Activated B cell treated with CpG ODN at 0.5 μM for 24 hours (primary cell): ENCODE measurements around the gene MMS19. TPM values are rescaled to one million over a fixed set of nuclear protein-coding genes. Genes with fewer than 3 reads are reported as not detected.
"Not testable (repeated sequence)": the region's sequence is repeated elsewhere in the genome, so short reads cannot be mapped to it uniquely, and the experiment has no call there.

ENCODE experiments used
- ATAC-seq: fragments of 200-7000 bp; cut with Tn5 transposase; one replicate; pipeline ENCODE4 v1.10.0; 2021; ENCODE audit warnings: low read depth, mild to moderate bottlenecking, moderate library complexity
- CTCF ChIA-PET: fragments of 350-600 bp; sonication (Branson Sonifier 250); formaldehyde crosslinking; loops from one replicate; lab custom pipeline; 2021; ENCODE audit warnings: antibody characterized with exemption; lab: Charles Lee
- POLR2A ChIA-PET: fragments of 350-600 bp; sonication (Branson Sonifier 250); formaldehyde crosslinking; loops from one replicate; lab custom pipeline; 2021; ENCODE audit warnings: antibody characterized with exemption; lab: Charles Lee
- DNase-seq: peaks from one replicate; pipeline ENCODE4 v3.0.0; 2022
- H3K27ac Mint-ChIP-seq: one replicate; pipeline ENCODE4 v1.8.0; 2020; ENCODE audit warnings: mixed read lengths
- H3K27me3 Mint-ChIP-seq: one replicate; pipeline ENCODE4 v1.8.0; 2021; ENCODE audit warnings: mixed read lengths
- H3K36me3 Mint-ChIP-seq: one replicate; pipeline ENCODE4 v1.8.0; 2021; ENCODE audit warnings: low read depth, mixed read lengths
- H3K4me1 Mint-ChIP-seq: one replicate; pipeline ENCODE4 v1.8.0; 2021; ENCODE audit warnings: mixed read lengths
- H3K4me3 Mint-ChIP-seq: one replicate; pipeline ENCODE4 v1.8.0; 2020; ENCODE audit warnings: mild to moderate bottlenecking, mixed read lengths
- H3K9me3 Mint-ChIP-seq: one replicate; pipeline ENCODE4 v1.8.0; 2020; ENCODE audit warnings: mixed read lengths
- intact Hi-C: fragments of 100-400 bp; cut with micrococcal nuclease; formaldehyde crosslinking; loops from one replicate; pipeline ENCODE4 v1.15.1; 2024
- total RNA-seq: library from RNA; stranded (reverse); gene quantifications from 2 replicates; pipeline ENCODE4 v1.2.3, GENCODE V29; 2022
- TF ChIP-seq, protein P1 (sequence below): fragments of 200-600 bp; IDR thresholded peaks from one replicate; pipeline ENCODE4 v1.8.0; 2022; ENCODE audit warnings: antibody characterized with exemption, mild to moderate bottlenecking

The MMS19 gene
- total RNA-seq, 1 donor from 2014 or later: 89.2 TPM

DNA sequence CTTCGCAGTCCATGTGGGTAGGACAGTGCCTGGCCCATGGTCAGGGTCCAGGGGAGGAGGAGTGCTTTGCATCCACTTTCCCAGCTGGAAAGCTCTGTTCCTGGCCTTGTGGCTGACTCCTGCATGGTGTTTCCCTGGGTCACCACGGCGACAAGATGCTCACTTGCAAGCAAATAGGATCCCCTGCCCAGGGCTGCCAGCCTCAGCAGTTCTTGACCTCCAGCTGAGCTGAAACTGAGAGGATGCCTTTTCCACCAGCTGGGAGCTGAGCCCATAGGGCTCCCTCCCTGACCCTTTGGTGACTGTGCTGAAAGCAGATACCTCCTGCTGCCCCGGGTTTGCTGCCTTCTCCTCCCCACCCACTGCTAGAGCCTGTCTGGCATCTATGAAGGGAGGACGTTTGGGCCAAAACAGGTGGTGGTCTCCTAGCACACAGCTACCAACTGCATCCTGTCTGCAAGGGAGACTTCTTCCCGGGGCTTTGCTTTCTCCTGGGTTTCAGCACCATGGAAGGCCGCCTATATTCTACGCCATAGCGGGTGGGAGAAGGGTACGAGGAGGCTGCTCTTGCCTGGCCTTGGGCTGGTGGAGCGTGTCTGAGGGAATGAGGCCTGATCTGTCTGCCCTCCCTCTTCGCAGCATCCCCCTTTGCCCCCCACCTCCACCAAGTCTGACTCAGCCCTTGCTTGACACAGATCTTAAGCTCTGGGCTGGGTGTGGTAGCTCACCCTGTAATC lies 34.9 kb upstream of the MMS19 start:
- TF ChIP-seq, protein P1, sequence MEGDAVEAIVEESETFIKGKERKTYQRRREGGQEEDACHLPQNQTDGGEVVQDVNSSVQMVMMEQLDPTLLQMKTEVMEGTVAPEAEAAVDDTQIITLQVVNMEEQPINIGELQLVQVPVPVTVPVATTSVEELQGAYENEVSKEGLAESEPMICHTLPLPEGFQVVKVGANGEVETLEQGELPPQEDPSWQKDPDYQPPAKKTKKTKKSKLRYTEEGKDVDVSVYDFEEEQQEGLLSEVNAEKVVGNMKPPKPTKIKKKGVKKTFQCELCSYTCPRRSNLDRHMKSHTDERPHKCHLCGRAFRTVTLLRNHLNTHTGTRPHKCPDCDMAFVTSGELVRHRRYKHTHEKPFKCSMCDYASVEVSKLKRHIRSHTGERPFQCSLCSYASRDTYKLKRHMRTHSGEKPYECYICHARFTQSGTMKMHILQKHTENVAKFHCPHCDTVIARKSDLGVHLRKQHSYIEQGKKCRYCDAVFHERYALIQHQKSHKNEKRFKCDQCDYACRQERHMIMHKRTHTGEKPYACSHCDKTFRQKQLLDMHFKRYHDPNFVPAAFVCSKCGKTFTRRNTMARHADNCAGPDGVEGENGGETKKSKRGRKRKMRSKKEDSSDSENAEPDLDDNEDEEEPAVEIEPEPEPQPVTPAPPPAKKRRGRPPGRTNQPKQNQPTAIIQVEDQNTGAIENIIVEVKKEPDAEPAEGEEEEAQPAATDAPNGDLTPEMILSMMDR: no peak
- DNase-seq: no peak
- CTCF ChIA-PET: interaction anchor here (1.5 to 2.5 kb wide), 2 partner anchors 19 to 21 kb away, joined by 6 read pairs; no protein-coding TSS in a partner anchor
- H3K4me1 Mint-ChIP-seq: no peaks in the 10 kb centered on the region
- intact Hi-C loops: no loop called here
- POLR2A ChIA-PET: no interaction called here
- ATAC-seq: no peak
- H3K4me3 Mint-ChIP-seq: no peak overlapping the region
- H3K9me3 Mint-ChIP-seq: no peaks in the 10 kb centered on the region
- H3K27ac Mint-ChIP-seq: no peak overlapping the region
- no peaks in the 10 kb centered on the region for H3K27me3 Mint-ChIP-seq
- H3K36me3 Mint-ChIP-seq: no peaks in the 10 kb centered on the region

DNA sequence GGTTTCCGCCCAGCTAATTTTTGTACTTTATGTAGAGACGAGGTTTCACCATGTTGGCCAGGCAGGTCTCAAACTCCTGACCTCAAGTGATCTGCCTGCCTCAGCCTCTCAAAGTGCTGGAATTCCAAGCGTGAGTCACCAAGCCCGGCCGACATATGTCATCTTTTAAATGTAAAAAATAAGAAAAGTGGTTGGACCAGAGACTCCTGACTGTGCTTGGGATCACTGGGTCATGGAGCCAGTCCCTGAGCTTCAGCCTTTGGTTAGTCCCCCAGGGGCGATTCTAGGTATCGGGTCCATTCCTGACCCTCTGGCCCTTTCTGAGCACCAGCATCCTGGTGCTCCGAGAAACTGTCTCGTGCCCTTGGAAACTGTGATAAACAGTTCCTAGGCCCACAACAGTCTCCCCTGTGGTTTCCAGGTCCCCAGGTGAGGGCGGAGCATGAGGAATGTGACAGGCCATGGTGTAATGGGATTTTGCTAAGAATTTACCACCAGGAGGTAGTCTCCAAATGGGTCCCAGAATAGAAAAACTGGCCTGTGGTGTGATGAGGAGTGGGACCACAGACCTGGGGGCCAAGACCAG lies 33.3 kb upstream of the MMS19 start:
- Mint-ChIP-seq H3K27me3 (no peaks in the 10 kb centered on the region), H3K27ac (no peak overlapping the region), H3K4me1 (no peaks in the 10 kb centered on the region), H3K9me3 (no peaks in the 10 kb centered on the region), H3K36me3 (no peaks in the 10 kb centered on the region), H3K4me3 (no peak overlapping the region)
- intact Hi-C loops: no loop called here
- DNase-seq (no peak), ATAC-seq (no peak)
- POLR2A ChIA-PET: no interaction called here
- TF ChIP-seq, protein P1: no peak
- CTCF ChIA-PET: no interaction called here

DNA sequence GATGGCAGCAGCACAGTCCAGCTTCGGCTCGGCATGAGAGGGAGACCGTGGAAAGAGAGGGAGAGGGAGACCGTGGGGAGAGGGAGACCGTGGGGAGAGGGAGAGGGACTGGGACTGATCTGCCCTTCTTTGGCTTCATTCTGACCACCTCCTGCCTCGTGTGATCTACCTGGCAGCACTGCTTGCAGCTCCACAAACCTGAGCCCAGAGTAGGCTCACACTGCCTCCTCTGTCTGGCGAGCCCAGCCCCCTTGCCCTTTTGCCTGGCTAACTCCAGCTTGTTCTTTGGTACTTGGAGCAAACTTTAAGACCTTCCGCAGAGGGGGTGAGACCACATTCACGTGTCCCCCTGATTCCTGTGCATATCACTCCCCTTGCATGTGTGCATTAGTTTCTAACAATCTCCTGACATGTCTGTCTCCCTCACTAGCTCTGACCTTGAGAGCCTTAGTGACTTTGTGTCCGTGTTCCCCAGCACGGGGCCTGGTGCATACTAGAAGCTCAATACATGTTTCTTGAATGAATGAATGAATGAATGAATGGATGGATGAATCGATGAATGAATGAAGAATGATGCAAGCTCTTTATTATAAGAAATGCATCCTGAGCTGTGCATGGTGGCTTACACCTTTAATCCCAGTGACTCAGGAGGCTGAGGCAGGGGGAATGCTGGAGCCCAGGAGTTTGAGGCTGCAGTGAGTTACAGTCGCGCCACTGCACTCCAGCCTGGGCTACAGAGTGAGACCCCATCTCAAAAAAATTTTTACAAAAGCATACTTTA lies 31.7 kb upstream of the MMS19 start:
- CTCF ChIA-PET: no interaction called here
- DNase-seq (no peak), ATAC-seq (no peak)
- H3K9me3 Mint-ChIP-seq: no peaks in the 10 kb centered on the region
- H3K27ac Mint-ChIP-seq: no peak overlapping the region
- TF ChIP-seq, protein P1: no peak
- no peaks in the 10 kb centered on the region for H3K4me1 Mint-ChIP-seq
- H3K27me3 Mint-ChIP-seq: no peaks in the 10 kb centered on the region
- H3K4me3 Mint-ChIP-seq: no peak overlapping the region
- no peaks in the 10 kb centered on the region for H3K36me3 Mint-ChIP-seq
- intact Hi-C loops: no loop called here
- POLR2A ChIA-PET: no interaction called here

DNA sequence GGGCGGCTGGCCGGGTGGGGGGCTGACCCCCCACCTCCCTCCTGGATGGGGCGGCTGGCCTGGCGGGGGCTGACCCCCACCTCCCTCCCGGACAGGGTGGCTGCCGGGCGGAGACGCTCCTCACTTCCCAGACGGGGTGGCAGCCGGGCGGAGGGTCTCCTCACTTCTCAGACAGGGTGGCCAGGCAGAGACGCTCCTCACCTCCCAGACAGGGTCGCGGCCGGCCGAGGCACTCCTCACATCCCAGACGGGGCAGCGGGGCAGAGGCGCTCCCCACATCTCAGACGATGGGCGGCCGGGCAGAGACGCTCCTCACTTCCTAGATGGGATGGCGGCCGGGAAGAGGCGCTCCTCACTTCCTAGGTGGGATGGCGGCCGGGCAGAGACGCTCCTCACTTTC lies 30.7 kb upstream of the MMS19 start:
- H3K27me3 Mint-ChIP-seq, DNase-seq, POLR2A ChIA-PET, H3K27ac Mint-ChIP-seq, H3K9me3 Mint-ChIP-seq, CTCF ChIA-PET, H3K4me3 Mint-ChIP-seq, intact Hi-C loops, ATAC-seq, H3K4me1 Mint-ChIP-seq, H3K36me3 Mint-ChIP-seq: not testable (repeated sequence)

DNA sequence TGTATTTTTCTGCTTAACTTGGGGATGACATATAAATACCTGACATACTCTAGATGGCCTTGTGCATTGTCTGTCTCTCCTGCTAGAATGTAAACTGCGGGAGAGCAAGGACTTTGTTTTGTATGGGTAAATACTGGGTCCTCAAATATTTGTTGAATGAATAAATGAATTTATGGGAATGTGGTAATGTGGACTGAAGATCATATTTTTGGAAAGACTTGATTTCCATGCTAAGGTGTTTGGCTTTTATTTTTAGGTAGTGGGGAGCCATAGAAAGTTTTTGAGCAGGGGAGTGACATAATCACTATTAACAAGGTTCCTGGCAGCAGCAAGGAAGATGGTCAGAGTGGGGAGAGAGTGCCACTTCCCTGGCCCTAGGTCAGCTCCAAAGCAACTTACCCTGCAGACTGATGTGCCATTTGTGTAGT lies 27.5 kb upstream of the MMS19 start:
- POLR2A ChIA-PET: no interaction called here
- ATAC-seq (no peak), DNase-seq (no peak)
- peaks cover 11% of the 10 kb centered on the region for H3K27me3 Mint-ChIP-seq
- no peak overlapping the region for H3K4me3 Mint-ChIP-seq
- TF ChIP-seq, protein P1: no peak
- H3K27ac Mint-ChIP-seq: no peak overlapping the region
- H3K9me3 Mint-ChIP-seq: no peaks in the 10 kb centered on the region
- H3K36me3 Mint-ChIP-seq: no peaks in the 10 kb centered on the region
- intact Hi-C loops: no loop called here
- no peaks in the 10 kb centered on the region for H3K4me1 Mint-ChIP-seq
- CTCF ChIA-PET: interaction anchor here (1.1 kb wide), 1 partner anchor 28 kb away, joined by 4 read pairs; no protein-coding TSS in a partner anchor
